NCI-H748 treated with DMSO at 0.1 percent for 48 hours (cell line): Measurements from ENCODE around the gene MARK3.
"Not testable (repeated sequence)": the region's sequence is repeated elsewhere in the genome, so short reads cannot be mapped to it uniquely, and the experiment has no call there.

Source experiments
- DNase-seq: peaks from one replicate; lab custom pipeline; 2025; lab: John Stamatoyannopoulos, UW

The MARK3 gene

GRCh38 chr14:103491691-103492090 lies 106.5 kb downstream of the MARK3 start:
- no peak for DNase-seq

GRCh38 chr14:103492156-103492925 lies 107.1 kb downstream of the MARK3 start:
- DNase-seq = no peak

- DNase-seq = no peak
Observed at GRCh38 chr14:103495854-103496253, 110.6 kb downstream of the MARK3 start.

GRCh38 chr14:103496776-103497175 lies 111.6 kb downstream of the MARK3 start:
- DNase-seq = no peak

- no peak for DNase-seq
Observed at GRCh38 chr14:103499709-103500108, 114.5 kb downstream of the MARK3 start.

GRCh38 chr14:103500148-103500990 lies 115.2 kb downstream of the MARK3 start:
- peak; percentile 79 for DNase-seq

GRCh38 chr14:103501041-103501870 lies 116.0 kb downstream of the MARK3 start:
- no peak for DNase-seq

GRCh38 chr14:103501921-103502669 lies 116.9 kb downstream of the MARK3 start:
- DNase-seq = no peak

GRCh38 chr14:103502877-103503276 lies 117.7 kb downstream of the MARK3 start:
- no peak for DNase-seq

- DNase-seq = no peak
Observed at GRCh38 chr14:103503296-103503695, 118.1 kb downstream of the MARK3 start.

- DNase-seq = no peak
Observed at GRCh38 chr14:103504991-103505565, 119.9 kb downstream of the MARK3 start.

GRCh38 chr14:103507751-103508150 lies 122.5 kb downstream of the MARK3 start:
- no peak for DNase-seq

- no peak for DNase-seq
Observed at GRCh38 chr14:103508521-103509329, 123.5 kb downstream of the MARK3 start.

GRCh38 chr14:103509864-103510723 lies 124.9 kb downstream of the MARK3 start:
- DNase-seq = no peak

- DNase-seq = no peak
Observed at GRCh38 chr14:103510724-103511693, 125.8 kb downstream of the MARK3 start.

- DNase-seq = not testable (repeated sequence)
Observed at GRCh38 chr14:103512180-103512579, 127.0 kb downstream of the MARK3 start.

- no peak for DNase-seq
Observed at GRCh38 chr14:103512701-103513611, 127.7 kb downstream of the MARK3 start.
